LNCAP (cell line): ENCODE data around the gene AMT.

ENCODE experiments used
- TF ChIP-seq, protein P1 (sequence below): fragments of 450-650 bp; IDR thresholded peaks from 2 replicates; pipeline ENCODE4 v1.5.1; 2017; ENCODE audit warnings: mild to moderate bottlenecking

AMT gene

GRCh38 chr3:49377483-49377882 is 44.8 kb downstream of the AMT start:
- TF ChIP-seq, protein P1, sequence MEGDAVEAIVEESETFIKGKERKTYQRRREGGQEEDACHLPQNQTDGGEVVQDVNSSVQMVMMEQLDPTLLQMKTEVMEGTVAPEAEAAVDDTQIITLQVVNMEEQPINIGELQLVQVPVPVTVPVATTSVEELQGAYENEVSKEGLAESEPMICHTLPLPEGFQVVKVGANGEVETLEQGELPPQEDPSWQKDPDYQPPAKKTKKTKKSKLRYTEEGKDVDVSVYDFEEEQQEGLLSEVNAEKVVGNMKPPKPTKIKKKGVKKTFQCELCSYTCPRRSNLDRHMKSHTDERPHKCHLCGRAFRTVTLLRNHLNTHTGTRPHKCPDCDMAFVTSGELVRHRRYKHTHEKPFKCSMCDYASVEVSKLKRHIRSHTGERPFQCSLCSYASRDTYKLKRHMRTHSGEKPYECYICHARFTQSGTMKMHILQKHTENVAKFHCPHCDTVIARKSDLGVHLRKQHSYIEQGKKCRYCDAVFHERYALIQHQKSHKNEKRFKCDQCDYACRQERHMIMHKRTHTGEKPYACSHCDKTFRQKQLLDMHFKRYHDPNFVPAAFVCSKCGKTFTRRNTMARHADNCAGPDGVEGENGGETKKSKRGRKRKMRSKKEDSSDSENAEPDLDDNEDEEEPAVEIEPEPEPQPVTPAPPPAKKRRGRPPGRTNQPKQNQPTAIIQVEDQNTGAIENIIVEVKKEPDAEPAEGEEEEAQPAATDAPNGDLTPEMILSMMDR = no peak

- TF ChIP-seq, protein P1 = no peak
These were observed 50.3 kb downstream of the AMT start for GRCh38 chr3:49371946-49372345.

DNA sequence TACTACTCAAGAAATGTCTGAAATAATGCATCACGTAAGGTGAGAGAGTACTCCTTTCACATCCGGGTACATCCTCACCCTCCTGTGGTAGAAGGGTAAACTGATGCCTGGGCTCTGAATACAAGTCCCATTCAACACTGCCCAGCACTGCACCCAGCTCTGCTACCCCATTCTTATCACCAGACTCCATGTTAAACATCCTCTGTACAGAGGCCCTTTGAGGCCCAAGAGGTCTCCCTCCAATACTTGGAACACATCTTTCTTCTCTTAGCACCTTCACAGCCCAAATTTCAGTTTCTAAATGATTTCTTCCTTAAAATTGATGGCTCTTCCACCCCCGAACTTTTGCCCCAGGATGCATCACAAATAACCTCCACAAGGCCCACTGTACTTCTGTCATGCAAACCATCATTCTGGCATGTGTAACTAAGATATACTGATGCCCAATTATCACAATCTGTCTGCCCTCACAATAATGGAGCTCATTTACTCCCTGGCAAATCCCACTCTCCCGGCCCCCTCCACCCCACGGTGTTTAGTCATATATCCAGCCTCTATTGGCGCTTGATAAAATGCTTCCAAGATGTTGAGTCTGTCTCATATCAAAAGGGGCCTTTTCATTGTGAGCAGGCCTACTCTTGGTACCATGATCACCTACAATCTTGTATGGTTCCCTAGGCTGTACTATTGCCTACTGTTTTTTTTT is 51.5 kb downstream of the AMT start:
- TF ChIP-seq, protein P1 = no peak
